Measurements from ENCODE around the gene M1AP. TPM values are rescaled to one million over a fixed set of nuclear protein-coding genes. Genes with fewer than 3 reads are reported as not detected.

M1AP gene
- total and polyA plus RNA-seq, 4 experiments from 2014 or later: 0.47 TPM; not detected in 3

- Mint-ChIP-seq H3K27ac (peak overlapping the region in 1 of 7 donors; percentile 72), H3K27me3 (peaks cover 3 to 9% of the 10 kb centered on the region in 2 donors), H3K9me3 (no peaks in the 10 kb centered on the region), H3K4me1 (peaks cover 7 to 10% (median 9%) of the 10 kb centered on the region in 4 donors), H3K4me3 (no peak overlapping the region), H3K36me3 (no peaks in the 10 kb centered on the region)
- no peak overlapping the region for H3K27ac ChIP-seq (ENCODE audit: low read depth, low read length)
- ChIA-PET CTCF (ENCODE audit: partially characterized antibody) (interaction anchor here (1.4 to 8.8 kb wide), 4 partner anchors 9 to 249 kb away, joined by 3 to 141 read pairs (median 12); partner anchors contain the start of genes CCDC142, MRPL53 and TTC31), POLR2A (ENCODE audit: partially characterized antibody) (no interaction called here)
- no peak overlapping the region for H3K4me3 ChIP-seq (ENCODE audit: low read length in 2 of 2)
- no peaks in the 10 kb centered on the region for H3K36me3 ChIP-seq (ENCODE audit: insufficient read depth, low read length)
- H3K4me1 ChIP-seq (ENCODE audit: insufficient read depth, low read length): peaks cover 8% of the 10 kb centered on the region
- intact Hi-C loops (cut with micrococcal nuclease): loop anchor here (10.0 kb wide), 1 partner anchor 189 kb away; no protein-coding TSS in a partner anchor
- no peaks in the 10 kb centered on the region for H3K9me3 ChIP-seq (ENCODE audit: control insufficient read depth in 1 of 2, low read length in 2 of 2)
- H3K27me3 ChIP-seq (ENCODE audit: insufficient read depth, low read length): no peaks in the 10 kb centered on the region
- DNase-seq: no peak
Measured at GRCh38 chr2:74584088-74584645, 64.0 kb downstream of the M1AP start.

GRCh38 chr2:74583504-74583903 lies 64.6 kb downstream of the M1AP start:
- intact Hi-C loops (cut with micrococcal nuclease): loop anchor here (10.0 kb wide), 1 partner anchor 189 kb away; no protein-coding TSS in a partner anchor
- Mint-ChIP-seq H3K4me1 (peaks cover 7 to 10% (median 9%) of the 10 kb centered on the region in 4 donors), H3K36me3 (no peaks in the 10 kb centered on the region), H3K4me3 (no peak overlapping the region), H3K9me3 (no peaks in the 10 kb centered on the region), H3K27me3 (peaks cover 3 to 11% of the 10 kb centered on the region in 2 donors), H3K27ac (peak overlapping the region in 1 of 7 donors; percentile 15)
- peaks cover 8% of the 10 kb centered on the region for H3K4me1 ChIP-seq (ENCODE audit: insufficient read depth, low read length)
- DNase-seq: no peak
- H3K27me3 ChIP-seq (ENCODE audit: insufficient read depth, low read length): no peaks in the 10 kb centered on the region
- ChIA-PET POLR2A (ENCODE audit: partially characterized antibody) (no interaction called here), CTCF (ENCODE audit: partially characterized antibody) (interaction anchor here (1.4 to 8.8 kb wide), 4 partner anchors 9 to 248 kb away, joined by 3 to 141 read pairs (median 12); partner anchors contain the start of genes CCDC142, MRPL53 and TTC31)
- no peak overlapping the region for H3K27ac ChIP-seq (ENCODE audit: low read depth, low read length)
- H3K4me3 ChIP-seq (ENCODE audit: low read length in 2 of 2): no peak overlapping the region
- no peaks in the 10 kb centered on the region for H3K9me3 ChIP-seq (ENCODE audit: control insufficient read depth in 1 of 2, low read length in 2 of 2)
- no peaks in the 10 kb centered on the region for H3K36me3 ChIP-seq (ENCODE audit: insufficient read depth, low read length)

GRCh38 chr2:74582184-74582583 lies 65.9 kb downstream of the M1AP start:
- DNase-seq: no peak
- H3K27ac ChIP-seq (ENCODE audit: low read depth, low read length): no peak overlapping the region
- intact Hi-C loops (cut with micrococcal nuclease): loop anchor here (10.0 kb wide), 1 partner anchor 187 kb away; no protein-coding TSS in a partner anchor
- no peaks in the 10 kb centered on the region for H3K9me3 Mint-ChIP-seq
- peaks cover 8% of the 10 kb centered on the region for H3K4me1 ChIP-seq (ENCODE audit: insufficient read depth, low read length)
- POLR2A ChIA-PET (ENCODE audit: partially characterized antibody): no interaction called here
- no peaks in the 10 kb centered on the region for H3K27me3 ChIP-seq (ENCODE audit: insufficient read depth, low read length)
- H3K27me3 Mint-ChIP-seq: peaks cover 3 to 15% of the 10 kb centered on the region in 2 donors
- H3K27ac Mint-ChIP-seq: no peak overlapping the region
- CTCF ChIA-PET (ENCODE audit: partially characterized antibody): interaction anchor here (0.9 to 3.9 kb wide), 2 partner anchors 7 to 11 kb away, joined by 4 to 19 read pairs; no protein-coding TSS in a partner anchor
- no peaks in the 10 kb centered on the region for H3K36me3 ChIP-seq (ENCODE audit: insufficient read depth, low read length)
- peaks cover 7 to 10% (median 9%) of the 10 kb centered on the region in 4 donors for H3K4me1 Mint-ChIP-seq
- H3K4me3 Mint-ChIP-seq: no peak overlapping the region
- H3K36me3 Mint-ChIP-seq: no peaks in the 10 kb centered on the region
- H3K4me3 ChIP-seq (ENCODE audit: low read length in 2 of 2): no peak overlapping the region
- no peaks in the 10 kb centered on the region for H3K9me3 ChIP-seq (ENCODE audit: control insufficient read depth in 1 of 2, low read length in 2 of 2)

- ChIA-PET CTCF (ENCODE audit: partially characterized antibody) (interaction anchor here (1.4 kb wide), 1 partner anchor 246 kb away, joined by 4 read pairs; no protein-coding TSS in a partner anchor), POLR2A (ENCODE audit: partially characterized antibody) (no interaction called here)
- H3K4me1 Mint-ChIP-seq: peaks cover 7 to 10% (median 9%) of the 10 kb centered on the region in 4 donors
- H3K4me3 Mint-ChIP-seq: no peak overlapping the region
- H3K27me3 Mint-ChIP-seq: peaks cover 3 to 17% of the 10 kb centered on the region in 2 donors
- Histone ChIP-seq H3K4me3 (ENCODE audit: low read length in 2 of 2) (no peak overlapping the region), H3K9me3 (ENCODE audit: control insufficient read depth in 1 of 2, low read length in 2 of 2) (no peaks in the 10 kb centered on the region), H3K36me3 (ENCODE audit: insufficient read depth, low read length) (no peaks in the 10 kb centered on the region), H3K4me1 (ENCODE audit: insufficient read depth, low read length) (peaks cover 8% of the 10 kb centered on the region), H3K27ac (ENCODE audit: low read depth, low read length) (no peak overlapping the region), H3K27me3 (ENCODE audit: insufficient read depth, low read length) (no peaks in the 10 kb centered on the region)
- H3K27ac Mint-ChIP-seq: no peak overlapping the region
- no peak for DNase-seq
- H3K36me3 Mint-ChIP-seq: no peaks in the 10 kb centered on the region
- H3K9me3 Mint-ChIP-seq: no peaks in the 10 kb centered on the region
- intact Hi-C loops (cut with micrococcal nuclease): loop anchor here (10.0 kb wide), 1 partner anchor 187 kb away; no protein-coding TSS in a partner anchor
Measured at GRCh38 chr2:74581463-74581862, 66.7 kb downstream of the M1AP start.

- Mint-ChIP-seq H3K27ac (no peak overlapping the region), H3K4me3 (no peak overlapping the region), H3K36me3 (no peaks in the 10 kb centered on the region), H3K4me1 (peaks cover 12 to 16% (median 13%) of the 10 kb centered on the region in 4 donors), H3K27me3 (peaks cover 3 to 19% of the 10 kb centered on the region in 2 donors), H3K9me3 (peaks cover 0 to 4% (median 0%) of the 10 kb centered on the region in 8 donors)
- ChIA-PET CTCF (ENCODE audit: partially characterized antibody) (interaction anchor here (4.0 kb wide), 1 partner anchor 10 kb away, joined by 26 read pairs; no protein-coding TSS in a partner anchor), POLR2A (ENCODE audit: partially characterized antibody) (interaction anchor here (1.2 kb wide), 1 partner anchor 23 kb away, joined by 3 read pairs; no protein-coding TSS in a partner anchor)
- peaks cover 13% of the 10 kb centered on the region for H3K4me1 ChIP-seq (ENCODE audit: insufficient read depth, low read length)
- intact Hi-C loops (cut with micrococcal nuclease): no loop called here
- no peak overlapping the region for H3K4me3 ChIP-seq (ENCODE audit: low read length in 2 of 2)
- H3K27ac ChIP-seq (ENCODE audit: low read depth, low read length): no peak overlapping the region
- no peaks in the 10 kb centered on the region for H3K9me3 ChIP-seq (ENCODE audit: control insufficient read depth in 1 of 2, low read length in 2 of 2)
- no peaks in the 10 kb centered on the region for H3K36me3 ChIP-seq (ENCODE audit: insufficient read depth, low read length)
- no peak for DNase-seq
- no peaks in the 10 kb centered on the region for H3K27me3 ChIP-seq (ENCODE audit: insufficient read depth, low read length)
Measured at GRCh38 chr2:74578408-74578807, 69.7 kb downstream of the M1AP start.

- no peak for DNase-seq
- Histone ChIP-seq H3K27ac (ENCODE audit: low read depth, low read length) (no peak overlapping the region), H3K9me3 (ENCODE audit: control insufficient read depth in 1 of 2, low read length in 2 of 2) (no peaks in the 10 kb centered on the region), H3K36me3 (ENCODE audit: insufficient read depth, low read length) (no peaks in the 10 kb centered on the region), H3K4me1 (ENCODE audit: insufficient read depth, low read length) (peaks cover 15% of the 10 kb centered on the region), H3K4me3 (ENCODE audit: low read length in 2 of 2) (no peak overlapping the region), H3K27me3 (ENCODE audit: insufficient read depth, low read length) (no peaks in the 10 kb centered on the region)
- Mint-ChIP-seq H3K27me3 (peaks cover 3 to 17% of the 10 kb centered on the region in 2 donors), H3K4me3 (no peak overlapping the region), H3K27ac (no peak overlapping the region), H3K4me1 (peaks cover 13 to 17% (median 14%) of the 10 kb centered on the region in 4 donors), H3K9me3 (peaks cover 0 to 4% (median 0%) of the 10 kb centered on the region in 8 donors), H3K36me3 (no peaks in the 10 kb centered on the region)
- ChIA-PET CTCF (ENCODE audit: partially characterized antibody) (interaction anchor here (1.3 to 4.0 kb wide), 3 partner anchors 8 to 95 kb away, joined by 5 to 26 read pairs (median 5); partner anchors contain the start of genes CCDC142 and TTC31), POLR2A (ENCODE audit: partially characterized antibody) (no interaction called here)
- intact Hi-C loops (cut with micrococcal nuclease): no loop called here
Measured at GRCh38 chr2:74577448-74577847, 70.7 kb downstream of the M1AP start.

- no peak overlapping the region for H3K4me3 Mint-ChIP-seq
- intact Hi-C loops (cut with micrococcal nuclease): no loop called here
- peaks cover 0 to 4% (median 0%) of the 10 kb centered on the region in 8 donors for H3K9me3 Mint-ChIP-seq
- Histone ChIP-seq H3K27ac (ENCODE audit: low read depth, low read length) (no peak overlapping the region), H3K4me1 (ENCODE audit: insufficient read depth, low read length) (peaks cover 15% of the 10 kb centered on the region), H3K9me3 (ENCODE audit: control insufficient read depth in 1 of 2, low read length in 2 of 2) (no peaks in the 10 kb centered on the region), H3K4me3 (ENCODE audit: low read length in 2 of 2) (no peak overlapping the region), H3K36me3 (ENCODE audit: insufficient read depth, low read length) (no peaks in the 10 kb centered on the region), H3K27me3 (ENCODE audit: insufficient read depth, low read length) (no peaks in the 10 kb centered on the region)
- CTCF ChIA-PET (ENCODE audit: partially characterized antibody): interaction anchor here (0.9 to 4.0 kb wide), 4 partner anchors 8 to 94 kb away, joined by 3 to 26 read pairs (median 5); partner anchors contain the start of genes CCDC142 and TTC31
- POLR2A ChIA-PET (ENCODE audit: partially characterized antibody): no interaction called here
- no peak for DNase-seq
- H3K36me3 Mint-ChIP-seq: no peaks in the 10 kb centered on the region
- H3K27me3 Mint-ChIP-seq: peaks cover 3 to 17% of the 10 kb centered on the region in 2 donors
- peaks cover 13 to 17% (median 14%) of the 10 kb centered on the region in 4 donors for H3K4me1 Mint-ChIP-seq
- no peak overlapping the region for H3K27ac Mint-ChIP-seq
Measured at GRCh38 chr2:74576863-74577229, 71.3 kb downstream of the M1AP start.
